Measurements from ENCODE around the gene SCYGR2.

Gene SCYGR2

GRCh38 chr2:227576110-227576509 lies 22.6 kb upstream of the SCYGR2 start:
- ChIA-PET CTCF (no interaction called here), POLR2A (ENCODE audit: low non-redundant PET) (no interaction called here)
- H3K27ac ChIP-seq: no peak overlapping the region
- no peak for TF ChIP-seq CTCF (conservative IDR thresholded peaks at IDR 0.05; ENCODE audit: low read depth)
- DNase-seq (ENCODE audit: low spot score): no peak

GRCh38 chr2:227576812-227577211 lies 21.9 kb upstream of the SCYGR2 start:
- POLR2A ChIA-PET (ENCODE audit: low non-redundant PET): no interaction called here
- DNase-seq (ENCODE audit: low spot score): no peak
- CTCF ChIA-PET: no interaction called here
- no peak overlapping the region for H3K27ac ChIP-seq
- TF ChIP-seq CTCF (conservative IDR thresholded peaks at IDR 0.05; ENCODE audit: low read depth): no peak

GRCh38 chr2:227577555-227577954 lies 21.1 kb upstream of the SCYGR2 start:
- no peak overlapping the region for H3K27ac ChIP-seq
- ChIA-PET CTCF (no interaction called here), POLR2A (ENCODE audit: low non-redundant PET) (no interaction called here)
- DNase-seq (ENCODE audit: low spot score): no peak
- no peak for TF ChIP-seq CTCF (conservative IDR thresholded peaks at IDR 0.05; ENCODE audit: low read depth)

- POLR2A ChIA-PET (ENCODE audit: low non-redundant PET): no interaction called here
- TF ChIP-seq CTCF (conservative IDR thresholded peaks at IDR 0.05; ENCODE audit: low read depth): no peak
- no peak for DNase-seq (ENCODE audit: low spot score)
- CTCF ChIA-PET: interaction anchor here (0.5 kb wide), 1 partner anchor 598 kb away, joined by 4 read pairs; no protein-coding TSS in a partner anchor
- H3K27ac ChIP-seq: no peak overlapping the region
Measured at GRCh38 chr2:227578642-227579041, 20.1 kb upstream of the SCYGR2 start.

GRCh38 chr2:227579791-227580190 lies 18.9 kb upstream of the SCYGR2 start:
- DNase-seq (ENCODE audit: low spot score): no peak
- ChIA-PET CTCF (no interaction called here), POLR2A (ENCODE audit: low non-redundant PET) (no interaction called here)
- H3K27ac ChIP-seq: no peak overlapping the region
- no peak for TF ChIP-seq CTCF (conservative IDR thresholded peaks at IDR 0.05; ENCODE audit: low read depth)

GRCh38 chr2:227582369-227582768 lies 16.3 kb upstream of the SCYGR2 start:
- CTCF ChIA-PET: no interaction called here
- no peak for DNase-seq (ENCODE audit: low spot score)
- POLR2A ChIA-PET (ENCODE audit: low non-redundant PET): no interaction called here
- TF ChIP-seq CTCF (conservative IDR thresholded peaks at IDR 0.05; ENCODE audit: low read depth): no peak
- H3K27ac ChIP-seq: no peak overlapping the region
